Neural cell (in vitro differentiated cells): ENCODE measurements around the gene GRK1.

Experiments used
- CTCF ChIP-seq: fragments of 450-650 bp; IDR thresholded peaks from 2 replicates; pipeline ENCODE4 v1.5.1; 2014; ENCODE audit warnings: antibody characterized with exemption, mild to moderate bottlenecking, moderate library complexity; ENCODE audit not compliant: poor library complexity, severe bottlenecking
- EZH2 ChIP-seq: fragments of 200-600, 300-800 bp; shearing (Covaris generic), sonication (generic); IDR thresholded peaks from 2 replicates; pipeline ENCODE4 v1.6.1; 2014; ENCODE audit warnings: antibody characterized with exemption, low read length, borderline replicate concordance, mild to moderate bottlenecking; ENCODE audit not compliant: insufficient read depth, poor library complexity, severe bottlenecking
- MXI1 ChIP-seq: fragments of 450-650 bp; conservative IDR thresholded peaks from 2 replicates; pipeline ENCODE4 v1.6.1; 2014; ENCODE audit warnings: antibody characterized with exemption, mild to moderate bottlenecking; ENCODE audit not compliant: poor library complexity, severe bottlenecking
- POLR2AphosphoS5 ChIP-seq: IDR thresholded peaks from 2 replicates; pipeline ENCODE4 v1.6.1; 2012
- RAD21 ChIP-seq: fragments of 450-650 bp; conservative IDR thresholded peaks from 2 replicates; pipeline ENCODE4 v1.6.1; 2014; ENCODE audit warnings: antibody characterized with exemption, mild to moderate bottlenecking, moderate library complexity
- SMC3 ChIP-seq: fragments of 450-650 bp; conservative IDR thresholded peaks from 2 replicates; pipeline ENCODE4 v1.6.1; 2014; ENCODE audit warnings: antibody characterized with exemption, mild to moderate bottlenecking, moderate library complexity; ENCODE audit not compliant: poor library complexity
- TAF1 ChIP-seq: IDR thresholded peaks from 2 replicates; pipeline ENCODE4 v1.6.1; 2012; ENCODE audit warnings: low read depth
- TF ChIP-seq, protein P1 (sequence below): IDR thresholded peaks from 2 replicates; pipeline ENCODE4 v1.6.1; 2012; ENCODE audit warnings: borderline replicate concordance

- TF ChIP-seq CTCF (no peak), SMC3 (no peak), POLR2AphosphoS5 (no peak), RAD21 (no peak), TAF1 (no peak), EZH2 (no peak), MXI1 (no peak)
- TF ChIP-seq, protein P1, sequence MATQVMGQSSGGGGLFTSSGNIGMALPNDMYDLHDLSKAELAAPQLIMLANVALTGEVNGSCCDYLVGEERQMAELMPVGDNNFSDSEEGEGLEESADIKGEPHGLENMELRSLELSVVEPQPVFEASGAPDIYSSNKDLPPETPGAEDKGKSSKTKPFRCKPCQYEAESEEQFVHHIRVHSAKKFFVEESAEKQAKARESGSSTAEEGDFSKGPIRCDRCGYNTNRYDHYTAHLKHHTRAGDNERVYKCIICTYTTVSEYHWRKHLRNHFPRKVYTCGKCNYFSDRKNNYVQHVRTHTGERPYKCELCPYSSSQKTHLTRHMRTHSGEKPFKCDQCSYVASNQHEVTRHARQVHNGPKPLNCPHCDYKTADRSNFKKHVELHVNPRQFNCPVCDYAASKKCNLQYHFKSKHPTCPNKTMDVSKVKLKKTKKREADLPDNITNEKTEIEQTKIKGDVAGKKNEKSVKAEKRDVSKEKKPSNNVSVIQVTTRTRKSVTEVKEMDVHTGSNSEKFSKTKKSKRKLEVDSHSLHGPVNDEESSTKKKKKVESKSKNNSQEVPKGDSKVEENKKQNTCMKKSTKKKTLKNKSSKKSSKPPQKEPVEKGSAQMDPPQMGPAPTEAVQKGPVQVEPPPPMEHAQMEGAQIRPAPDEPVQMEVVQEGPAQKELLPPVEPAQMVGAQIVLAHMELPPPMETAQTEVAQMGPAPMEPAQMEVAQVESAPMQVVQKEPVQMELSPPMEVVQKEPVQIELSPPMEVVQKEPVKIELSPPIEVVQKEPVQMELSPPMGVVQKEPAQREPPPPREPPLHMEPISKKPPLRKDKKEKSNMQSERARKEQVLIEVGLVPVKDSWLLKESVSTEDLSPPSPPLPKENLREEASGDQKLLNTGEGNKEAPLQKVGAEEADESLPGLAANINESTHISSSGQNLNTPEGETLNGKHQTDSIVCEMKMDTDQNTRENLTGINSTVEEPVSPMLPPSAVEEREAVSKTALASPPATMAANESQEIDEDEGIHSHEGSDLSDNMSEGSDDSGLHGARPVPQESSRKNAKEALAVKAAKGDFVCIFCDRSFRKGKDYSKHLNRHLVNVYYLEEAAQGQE = no peak
These were observed 117.6 kb downstream of the GRK1 start for GRCh38 chr13:113784645-113785024.
